HCT116 (cell line): ENCODE data around the gene NUP42.

ENCODE experiments used
- EGR1 ChIP-seq: IDR thresholded peaks from 2 replicates; pipeline ENCODE4 v1.6.1; 2012; ENCODE audit warnings: low read depth
- ELF1 ChIP-seq: IDR thresholded peaks from 2 replicates; pipeline ENCODE4 v1.6.1; 2012; ENCODE audit warnings: low read depth, borderline replicate concordance
- POLR2A ChIP-seq: IDR thresholded peaks from 2 replicates; pipeline ENCODE4 v1.7.0; 2011; ENCODE audit warnings: borderline replicate concordance; ENCODE audit not compliant: insufficient read depth, insufficient read length; ENCODE audit errors: extremely low read depth
- POLR2AphosphoS5 ChIP-seq: IDR thresholded peaks from 2 replicates; pipeline ENCODE4 v1.6.1; 2011; ENCODE audit warnings: mild to moderate bottlenecking, low read depth, low read length, moderate library complexity
- SP1 ChIP-seq: IDR thresholded peaks from 2 replicates; pipeline ENCODE4 v1.6.1; 2012; ENCODE audit warnings: low read depth
- TF ChIP-seq, protein P1 (sequence below), 3 experiments: fragments of 200-600 bp in 1 of 3; sonication (generic) in 1 of 3; IDR thresholded peaks in 2 of 3; conservative IDR thresholded peaks in 1 of 3; 2 replicates each; pipeline ENCODE4 v1.5.1; 2012 to 2017; ENCODE audit warnings: low read depth in 2 of 3, low read length in 2 of 3, antibody characterized with exemption in 1 of 3, borderline replicate concordance in 1 of 3, control low read depth in 1 of 3, mild to moderate bottlenecking in 1 of 3, mixed read lengths in 1 of 3, mixed run types in 1 of 3, moderate library complexity in 1 of 3; ENCODE audit not compliant: insufficient read depth in 1 of 3
- TF ChIP-seq, protein P2 (sequence below): IDR thresholded peaks from 2 replicates; pipeline ENCODE4 v1.6.1; 2012

DNA sequence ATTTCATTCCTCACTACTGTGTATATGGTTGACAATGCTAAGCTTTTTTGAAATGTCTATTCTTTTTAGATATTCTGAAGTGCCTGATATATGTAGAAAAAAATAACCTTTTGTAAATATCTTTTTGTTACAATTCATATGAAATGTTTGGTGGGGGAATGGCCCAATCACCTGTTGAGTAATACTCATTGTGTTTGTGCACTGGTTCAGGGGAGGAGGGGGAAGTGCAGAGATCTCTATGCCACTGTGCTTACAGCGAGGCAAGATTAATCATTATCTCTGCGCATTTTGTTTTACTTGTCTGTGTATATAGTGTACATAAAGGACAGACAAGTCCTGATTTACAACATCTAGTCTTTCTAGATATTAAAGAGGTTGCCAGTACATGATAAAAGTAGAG is 25.2 kb downstream of the NUP42 start:
- TF ChIP-seq, protein P1, sequence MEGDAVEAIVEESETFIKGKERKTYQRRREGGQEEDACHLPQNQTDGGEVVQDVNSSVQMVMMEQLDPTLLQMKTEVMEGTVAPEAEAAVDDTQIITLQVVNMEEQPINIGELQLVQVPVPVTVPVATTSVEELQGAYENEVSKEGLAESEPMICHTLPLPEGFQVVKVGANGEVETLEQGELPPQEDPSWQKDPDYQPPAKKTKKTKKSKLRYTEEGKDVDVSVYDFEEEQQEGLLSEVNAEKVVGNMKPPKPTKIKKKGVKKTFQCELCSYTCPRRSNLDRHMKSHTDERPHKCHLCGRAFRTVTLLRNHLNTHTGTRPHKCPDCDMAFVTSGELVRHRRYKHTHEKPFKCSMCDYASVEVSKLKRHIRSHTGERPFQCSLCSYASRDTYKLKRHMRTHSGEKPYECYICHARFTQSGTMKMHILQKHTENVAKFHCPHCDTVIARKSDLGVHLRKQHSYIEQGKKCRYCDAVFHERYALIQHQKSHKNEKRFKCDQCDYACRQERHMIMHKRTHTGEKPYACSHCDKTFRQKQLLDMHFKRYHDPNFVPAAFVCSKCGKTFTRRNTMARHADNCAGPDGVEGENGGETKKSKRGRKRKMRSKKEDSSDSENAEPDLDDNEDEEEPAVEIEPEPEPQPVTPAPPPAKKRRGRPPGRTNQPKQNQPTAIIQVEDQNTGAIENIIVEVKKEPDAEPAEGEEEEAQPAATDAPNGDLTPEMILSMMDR (IDR thresholded peaks at IDR 0.05 in 2 of 3, conservative IDR thresholded peaks at IDR 0.05 in 1 of 3; ENCODE audit: borderline replicate concordance in 1 of 3, insufficient read depth in 1 of 3, low read depth in 2 of 3, low read length in 2 of 3): no peak
- TF ChIP-seq SP1: no peak
- no peak for TF ChIP-seq EGR1
- no peak for TF ChIP-seq ELF1
- TF ChIP-seq, protein P2, sequence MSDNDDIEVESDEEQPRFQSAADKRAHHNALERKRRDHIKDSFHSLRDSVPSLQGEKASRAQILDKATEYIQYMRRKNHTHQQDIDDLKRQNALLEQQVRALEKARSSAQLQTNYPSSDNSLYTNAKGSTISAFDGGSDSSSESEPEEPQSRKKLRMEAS: no peak
- no peak for TF ChIP-seq POLR2A
- TF ChIP-seq POLR2AphosphoS5: no peak
